ENCODE data around the gene ARHGEF28.

DNA sequence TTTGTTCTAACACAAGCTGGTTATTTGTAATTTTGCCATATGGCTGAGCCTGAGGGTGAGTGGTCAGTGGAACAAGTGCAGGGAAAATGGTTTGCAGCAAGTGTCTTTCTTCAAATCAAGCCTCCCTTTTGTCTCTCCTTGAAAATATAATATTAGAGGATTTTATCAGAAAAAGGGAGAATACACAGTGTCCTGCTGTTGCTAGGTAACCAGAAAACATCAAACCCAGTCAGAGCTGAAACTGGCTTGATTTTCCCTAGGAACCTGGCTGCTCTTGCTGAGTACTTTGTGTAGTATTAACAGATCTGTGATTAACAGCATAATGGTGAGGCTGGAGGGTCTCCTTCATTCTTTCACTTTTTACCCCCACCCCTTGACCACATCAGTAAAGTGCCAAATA, 314.0 kb downstream of the ARHGEF28 start:
- TF ChIP-seq, protein P1, sequence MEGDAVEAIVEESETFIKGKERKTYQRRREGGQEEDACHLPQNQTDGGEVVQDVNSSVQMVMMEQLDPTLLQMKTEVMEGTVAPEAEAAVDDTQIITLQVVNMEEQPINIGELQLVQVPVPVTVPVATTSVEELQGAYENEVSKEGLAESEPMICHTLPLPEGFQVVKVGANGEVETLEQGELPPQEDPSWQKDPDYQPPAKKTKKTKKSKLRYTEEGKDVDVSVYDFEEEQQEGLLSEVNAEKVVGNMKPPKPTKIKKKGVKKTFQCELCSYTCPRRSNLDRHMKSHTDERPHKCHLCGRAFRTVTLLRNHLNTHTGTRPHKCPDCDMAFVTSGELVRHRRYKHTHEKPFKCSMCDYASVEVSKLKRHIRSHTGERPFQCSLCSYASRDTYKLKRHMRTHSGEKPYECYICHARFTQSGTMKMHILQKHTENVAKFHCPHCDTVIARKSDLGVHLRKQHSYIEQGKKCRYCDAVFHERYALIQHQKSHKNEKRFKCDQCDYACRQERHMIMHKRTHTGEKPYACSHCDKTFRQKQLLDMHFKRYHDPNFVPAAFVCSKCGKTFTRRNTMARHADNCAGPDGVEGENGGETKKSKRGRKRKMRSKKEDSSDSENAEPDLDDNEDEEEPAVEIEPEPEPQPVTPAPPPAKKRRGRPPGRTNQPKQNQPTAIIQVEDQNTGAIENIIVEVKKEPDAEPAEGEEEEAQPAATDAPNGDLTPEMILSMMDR (IDR thresholded peaks at IDR 0.05; ENCODE audit: insufficient read depth, low read length) = no peak
- TF ChIP-seq POLR2AphosphoS5 (IDR thresholded peaks at IDR 0.05; ENCODE audit: low read depth) (no peak), SPI1 (IDR thresholded peaks at IDR 0.05; ENCODE audit: borderline replicate concordance, low read depth) (no peak)

Data from HL-60 (cell line).